Measurements from ENCODE around the gene RNF115.

GRCh38 chr1:145758116-145758515 lies 65.8 kb downstream of the RNF115 start:
- TF ChIP-seq CTCF (IDR thresholded peaks at IDR 0.05) = no peak
- TF ChIP-seq EZH2 (IDR thresholded peaks at IDR 0.05; ENCODE audit: borderline replicate concordance, insufficient read depth, low read depth, low read length, poor library complexity, severe bottlenecking) = no peak
